H1 (cell line): Measurements from ENCODE around the gene AKT1. TPM values are rescaled to one million over a fixed set of nuclear protein-coding genes. Genes with fewer than 3 reads are reported as not detected.
A peak's percentile ranks its signal among the peaks of the same experiment; 100 is the strongest.

Experiments
- CTCF ChIA-PET: fragments of 300-600 bp; sonication (Branson Sonifier 250); formaldehyde crosslinking; loops from one replicate; lab custom pipeline; 2021; ENCODE audit not compliant: partially characterized antibody; lab: Charles Lee
- POLR2A ChIA-PET: fragments of 300-600 bp; sonication (Branson Sonifier 250); formaldehyde crosslinking; loops from one replicate; lab custom pipeline; 2021; ENCODE audit warnings: inconsistent platforms; ENCODE audit not compliant: partially characterized antibody; lab: Charles Lee
- DNase-seq, 2 experiments: peaks; one replicate each; pipeline versions ENCODE4 v3.0.0 to v3.0.0-alpha.2; 2010 to 2022; ENCODE audit warnings: low spot score in 2 of 2, low read depth in 1 of 2, mixed read lengths in 1 of 2
- FAIRE-seq: peaks from 2 replicates; lab custom pipeline; 2011; peaks lifted over from hg19 to GRCh38; lab: Jason Lieb, UNC
- H2AFZ ChIP-seq: 2 replicates; pipeline ENCODE4 v1.8.1; 2012; ENCODE audit warnings: low read length, inconsistent platforms
- H2AK5ac ChIP-seq: 2 replicates; pipeline ENCODE4 v1.6.1; 2013; ENCODE audit warnings: low read depth, low read length
- H2BK120ac ChIP-seq: replicated peaks from 2 replicates; pipeline ENCODE3; 2013; ENCODE audit warnings: low read depth, low read length, inconsistent platforms
- H2BK12ac ChIP-seq: 2 replicates; pipeline ENCODE4 v1.6.1; 2013; ENCODE audit warnings: low read depth, low read length
- H2BK15ac ChIP-seq: 2 replicates; pipeline ENCODE4 v1.6.1; 2013; ENCODE audit warnings: low read length
- H2BK20ac ChIP-seq: 2 replicates; pipeline ENCODE4 v1.6.1; 2013; ENCODE audit warnings: low read length
- H2BK5ac ChIP-seq: 2 replicates; pipeline ENCODE4 v1.6.1; 2013; ENCODE audit warnings: low read depth, low read length
- H3K14ac ChIP-seq: 2 replicates; pipeline ENCODE4 v1.6.1; 2013; ENCODE audit warnings: inconsistent platforms; ENCODE audit not compliant: insufficient read length
- H3K18ac ChIP-seq: 2 replicates; pipeline ENCODE4 v1.6.1; 2013; ENCODE audit warnings: low read length; ENCODE audit errors: extremely low read depth
- H3K23ac ChIP-seq: 2 replicates; pipeline ENCODE4 v1.6.1; 2013; ENCODE audit warnings: inconsistent platforms; ENCODE audit not compliant: insufficient read length
- H3K23me2 ChIP-seq: 2 replicates; pipeline ENCODE4 v1.6.1; 2013; ENCODE audit warnings: low read depth, low read length
- H3K27ac ChIP-seq: 2 replicates; pipeline ENCODE4 v1.6.1; 2011; ENCODE audit warnings: low read depth, low read length, inconsistent platforms
- H3K27me3 ChIP-seq, 4 experiments: replicated peaks in 1 of 4; 1 replicate in 1 of 4; 2 replicates in 3 of 4; pipeline versions ENCODE4 v1.6.1 to v1.8.1; 2011 to 2013; ENCODE audit warnings: low read length in 3 of 4, mild to moderate bottlenecking in 3 of 4, inconsistent platforms in 2 of 4, mixed read lengths in 2 of 4, moderate library complexity in 1 of 4; ENCODE audit not compliant: control insufficient read depth in 3 of 4, insufficient read depth in 3 of 4; ENCODE audit errors: extremely low read depth in 1 of 4
- H3K36me3 ChIP-seq, 4 experiments: 2 replicates each; pipeline versions ENCODE4 v1.6.1 to v1.8.1; 2011 to 2013; ENCODE audit warnings: mild to moderate bottlenecking in 4 of 4, low read length in 3 of 4, moderate library complexity in 2 of 4, control low read depth in 1 of 4, inconsistent platforms in 1 of 4; ENCODE audit not compliant: insufficient read depth in 4 of 4, control insufficient read depth in 2 of 4
- H3K4ac ChIP-seq: replicated peaks from 2 replicates; pipeline ENCODE3; 2013; ENCODE audit warnings: low read length, low read depth, mixed read lengths, inconsistent platforms; ENCODE audit not compliant: insufficient read length
- H3K4me1 ChIP-seq, 4 experiments: replicated peaks in 1 of 4; 1 replicate in 1 of 4; 2 replicates in 3 of 4; pipeline versions ENCODE4 v1.6.1 to v1.8.1; 2011 to 2013; ENCODE audit warnings: low read length in 3 of 4, inconsistent platforms in 2 of 4, mixed read lengths in 1 of 4; ENCODE audit not compliant: insufficient read depth in 4 of 4, control insufficient read depth in 3 of 4
- H3K4me2 ChIP-seq, 2 experiments: 2 replicates each; pipeline versions ENCODE4 v1.6.1 to v1.8.1; 2011 to 2013; ENCODE audit warnings: low read depth in 2 of 2, low read length in 2 of 2, control low read depth in 1 of 2, inconsistent platforms in 1 of 2, mild to moderate bottlenecking in 1 of 2; ENCODE audit not compliant: insufficient read depth in 1 of 2
- H3K4me3 ChIP-seq, 4 experiments: fragments of 200-600, 300-600 bp in 1 of 4; sonication (generic), shearing (Covaris generic), sonication (Bioruptor Twin) in 1 of 4; 2 replicates each; pipeline versions ENCODE4 v1.5.1 to v1.8.1; 2011 to 2016; ENCODE audit warnings: low read length in 4 of 4, low read depth in 3 of 4, control low read depth in 2 of 4, inconsistent platforms in 2 of 4, mild to moderate bottlenecking in 2 of 4, mixed read lengths in 1 of 4, moderate library complexity in 1 of 4; ENCODE audit not compliant: insufficient read depth in 2 of 4; ENCODE audit errors: extremely low read depth in 1 of 4
- H3K56ac ChIP-seq: replicated peaks from 2 replicates; pipeline ENCODE3; 2013; ENCODE audit warnings: low read depth, mild to moderate bottlenecking, mixed read lengths, low read length, inconsistent platforms; ENCODE audit not compliant: insufficient read length
- H3K79me1 ChIP-seq: 2 replicates; pipeline ENCODE4 v1.6.1; 2013; ENCODE audit warnings: low read depth, low read length, control low read depth
- H3K79me2 ChIP-seq, 2 experiments: 2 replicates each; pipeline versions ENCODE4 v1.6.1 to v1.8.1; 2012 to 2013; ENCODE audit warnings: low read length in 2 of 2, mild to moderate bottlenecking in 2 of 2, inconsistent platforms in 1 of 2; ENCODE audit not compliant: insufficient read depth in 2 of 2, control insufficient read depth in 1 of 2
- H3K9ac ChIP-seq, 4 experiments: replicated peaks in 1 of 4; 1 replicate in 1 of 4; 2 replicates in 3 of 4; pipeline versions ENCODE4 v1.6.1 to v1.8.1; 2011 to 2013; ENCODE audit warnings: low read depth in 3 of 4, low read length in 3 of 4, control low read depth in 2 of 4, mild to moderate bottlenecking in 2 of 4, moderate library complexity in 2 of 4, inconsistent platforms in 1 of 4; ENCODE audit errors: extremely low read depth in 1 of 4
- H3K9me3 ChIP-seq, 2 experiments: 2 replicates each; pipeline versions ENCODE4 v1.6.1 to v1.8.1; 2012 to 2013; ENCODE audit warnings: mild to moderate bottlenecking in 2 of 2, moderate library complexity in 2 of 2, control low read depth in 1 of 2, inconsistent platforms in 1 of 2, low read depth in 1 of 2, low read length in 1 of 2, mixed read lengths in 1 of 2; ENCODE audit not compliant: insufficient read depth in 2 of 2
- H4K20me1 ChIP-seq, 2 experiments: replicated peaks in 1 of 2; 2 replicates each; pipeline versions ENCODE3 to v1.8.1; 2011 to 2013; ENCODE audit warnings: inconsistent platforms in 2 of 2, low read length in 2 of 2, mild to moderate bottlenecking in 1 of 2; ENCODE audit not compliant: insufficient read depth in 2 of 2, control insufficient read depth in 1 of 2
- H4K5ac ChIP-seq: 2 replicates; pipeline ENCODE4 v1.6.1; 2013; ENCODE audit warnings: low read length, low read depth, mixed read lengths, inconsistent platforms; ENCODE audit not compliant: insufficient read length
- H4K8ac ChIP-seq: 2 replicates; pipeline ENCODE4 v1.8.0; 2013; ENCODE audit warnings: mild to moderate bottlenecking, moderate library complexity, low read length, inconsistent platforms; ENCODE audit not compliant: insufficient read depth; ENCODE audit errors: extremely low read depth
- H4K91ac ChIP-seq: replicated peaks from 2 replicates; pipeline ENCODE3; 2013; ENCODE audit warnings: low read length, mixed read lengths, inconsistent platforms; ENCODE audit not compliant: insufficient read length
- BACH1 ChIP-seq: IDR thresholded peaks from 2 replicates; pipeline ENCODE4 v1.6.1; 2012; ENCODE audit warnings: low read length, improper control_type of control experiment
- CTBP2 ChIP-seq: IDR thresholded peaks from 2 replicates; pipeline ENCODE4 v1.7.0; 2011; ENCODE audit warnings: borderline replicate concordance, mild to moderate bottlenecking, moderate library complexity, mixed read lengths, low read length; ENCODE audit not compliant: insufficient read depth, insufficient read length
- HDAC2 ChIP-seq, 2 experiments: fragments of 300-600 bp in 1 of 2; sonication (generic) in 1 of 2; IDR thresholded peaks; 2 replicates each; pipeline ENCODE4 v1.6.1; 2011 to 2012; ENCODE audit warnings: low read depth in 2 of 2, low read length in 2 of 2, mild to moderate bottlenecking in 2 of 2, moderate library complexity in 2 of 2, borderline replicate concordance in 1 of 2, inconsistent platforms in 1 of 2
- JUN ChIP-seq: IDR thresholded peaks from 2 replicates; pipeline ENCODE4 v1.6.1; 2011; ENCODE audit warnings: low read depth, mild to moderate bottlenecking, improper control_type of control experiment, low read length
- MAX ChIP-seq: IDR thresholded peaks from 2 replicates; pipeline ENCODE4 v1.6.1; 2012; ENCODE audit warnings: inconsistent platforms
- NRF1 ChIP-seq: IDR thresholded peaks from 2 replicates; pipeline ENCODE4 v1.6.1; 2011; ENCODE audit warnings: mild to moderate bottlenecking, low read depth, low read length, improper control_type of control experiment
- SP1 ChIP-seq: IDR thresholded peaks from 2 replicates; pipeline ENCODE4 v1.6.1; 2011; ENCODE audit warnings: low read depth, low read length
- SRF ChIP-seq: IDR thresholded peaks from 2 replicates; pipeline ENCODE4 v1.6.1; 2011; ENCODE audit warnings: mild to moderate bottlenecking, low read depth, low read length, moderate library complexity
- YY1 ChIP-seq: IDR thresholded peaks from 2 replicates; pipeline ENCODE4 v1.6.1; 2011; ENCODE audit warnings: low read depth, mild to moderate bottlenecking, low read length
- ZNF274 ChIP-seq: IDR thresholded peaks from 2 replicates; pipeline ENCODE4 v1.7.0; 2012; ENCODE audit warnings: low read length, borderline replicate concordance; ENCODE audit errors: extremely low read depth
- WGBS, 2 experiments: shearing (Covaris generic) in 1 of 2; methylation state at CpG; one replicate each; pipeline versions ENCODE4 v1.1.6 to v1.1.7; 2013 to 2015; ENCODE audit warnings: low lambda C conversion rate in 2 of 2, mixed read lengths in 2 of 2, inconsistent platforms in 1 of 2, low coverage in 1 of 2, missing lambda C conversion rate in 1 of 2; ENCODE audit not compliant: insufficient replicate concordance in 2 of 2, insufficient coverage in 1 of 2, insufficient read length in 1 of 2; ENCODE audit errors: extremely low coverage in 1 of 2, missing lambda C conversion rate in 1 of 2; 5-methylcytosine and 5-hydroxymethylcytosine counted together
- polyA plus RNA-seq, 7 experiments: library from polyadenylated mRNA; depleted of rRNA in 3 of 7; stranded (reverse) in 5 of 7; unstranded in 2 of 7; fragments of >200 nt in 5 of 7; fragments of 200-250 nt in 2 of 7; gene quantifications; 1 replicate in 5 of 7; 2 replicates in 1 of 7; 4 replicates in 1 of 7; pipeline versions ENCODE4 v1.2.1 to v1.2.3, GENCODE V29; 2011 to 2013; ENCODE audit warnings: missing spikeins in 2 of 7, mixed read lengths in 2 of 7
- total RNA-seq: library from RNA; stranded (reverse); fragmentation: NEBNext Ultra II Directional; extraction: Animal tissue kit (Norgen Biotek cat#: 25700); gene quantifications from 2 replicates; pipeline ENCODE4 v1.2.1, GENCODE V29; 2021

AKT1 gene
- total and polyA plus RNA-seq, 2 of the 8 experiments (the other 6 are each of a cell fraction or from before 2014, with no cell fraction given): 68.1 to 71.5 TPM

DNA sequence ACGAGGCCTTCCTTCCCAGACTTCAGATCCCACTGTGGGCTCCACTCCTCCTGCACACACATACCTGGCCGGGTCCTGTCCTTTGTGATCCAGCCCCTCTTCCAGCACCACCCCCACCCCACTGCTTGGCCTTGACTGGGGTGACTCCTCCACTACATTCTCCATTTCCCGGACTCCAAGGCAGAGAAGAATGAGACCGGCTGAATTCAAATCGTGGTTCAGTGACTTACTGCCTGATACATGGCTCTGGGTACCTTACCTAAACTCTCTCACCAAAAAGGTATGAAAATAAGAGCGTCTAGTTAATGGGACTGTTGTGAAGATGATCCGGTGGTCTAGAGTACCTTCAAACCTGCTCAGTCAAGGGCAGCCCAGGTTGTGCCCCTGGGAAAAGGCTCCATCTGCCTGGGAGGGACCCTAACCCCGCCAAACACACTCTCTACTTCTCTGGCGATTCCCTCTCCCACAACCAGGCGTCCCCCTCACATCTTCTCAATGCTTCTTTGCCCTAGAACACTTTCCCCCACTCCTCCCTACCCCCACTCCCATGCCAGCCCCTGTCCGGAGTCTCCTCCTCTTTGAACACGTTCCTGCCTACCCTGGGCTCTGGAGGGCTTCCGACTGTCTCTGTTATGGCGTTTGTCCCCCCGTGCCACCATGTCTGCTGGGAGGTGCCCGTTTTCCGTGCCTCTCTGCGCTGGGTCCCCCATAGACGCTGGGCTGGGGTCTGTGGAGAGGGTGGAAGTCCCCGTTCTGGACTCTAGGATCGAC is 3.9 kb upstream of the AKT1 start:
- Histone ChIP-seq H2BK20ac (peak overlapping the region; percentile 27; the same call in 1 of the 2 replicates), H3K79me2 (no peaks in the 10 kb centered on the region), H3K4me1 (peaks cover 0 to 33% (median 27%) of the 10 kb centered on the region in 4 experiments; a peak in 6 of 7 replicates), H4K5ac (no peak overlapping the region), H2BK15ac (0 out of 2 replicates have a peak overlapping the region, but pooled peaks have one; percentile 46), H2BK12ac (peak overlapping the region; percentile 50; the same call in 1 of the 2 replicates), H2AFZ (peak overlapping the region; percentile 47; the same call in 1 of the 2 replicates), H2BK5ac (no peak overlapping the region; the same call in 1 of the 2 replicates), H3K18ac (peak overlapping the region; percentile 93), H3K27ac (no peak overlapping the region), H3K27me3 (peaks cover 20 to 74% (median 60%) of the 10 kb centered on the region in 4 experiments), H3K9me3 (no peaks in the 10 kb centered on the region), H3K36me3 (no peaks in the 10 kb centered on the region), H2AK5ac (no peak overlapping the region), H3K4me2 (peak overlapping the region; percentile 90 to 92), H2BK120ac (no peak overlapping the region), H4K91ac (no peak overlapping the region), H4K8ac (peak overlapping the region; percentile 53), H3K4ac (peak overlapping the region; percentile 0), H3K9ac (peak overlapping the region in 1 of 4 experiments; percentile 16; a peak in 3 of 7 replicates), H3K56ac (no peak overlapping the region), H4K20me1 (peaks cover 3 to 13% of the 10 kb centered on the region in 2 experiments), H3K23me2 (peaks cover 21% of the 10 kb centered on the region), H3K79me1 (no peaks in the 10 kb centered on the region), H3K4me3 (peak overlapping the region; percentile 64 to 85 (median 76)), H3K14ac (no peak overlapping the region), H3K23ac (no peak overlapping the region)
- FAIRE-seq: peak; percentile 79
- peak; percentile 29 to 69 for DNase-seq
- ChIA-PET CTCF (interaction anchor here (1.5 to 2.9 kb wide), 6 partner anchors 19 to 74 kb away, joined by 4 to 15 read pairs (median 6); partner anchors contain the start of gene SIVA1), POLR2A (interaction anchor here (0.9 to 2.1 kb wide), 3 partner anchors 27 to 122 kb away, joined by 3 to 6 read pairs (median 4); no protein-coding TSS in a partner anchor)
- 18% methylated on average over 21 of the region's 21 CpGs; no CpG with 5 or more reads in 1 of the 2 experiments for WGBS, 2 experiments
- TF ChIP-seq NRF1 (no peak), SP1 (no peak), HDAC2 (IDR thresholded peaks at IDR 0.05; ENCODE audit: borderline replicate concordance in 1 of 2, low read depth in 2 of 2, low read length in 2 of 2) (peak in 1 of 2 experiments; percentile 6; a peak in 1 of 4 replicates), BACH1 (no peak), YY1 (peak; percentile 27; the same call in 1 of the 2 replicates), CTBP2 (no peak), SRF (no peak), MAX (no peak), JUN (no peak), ZNF274 (no peak)
